Lower lobe of right lung (tissue), 2 donors: ENCODE data around the gene LY86. TPM values are rescaled to one million over a fixed set of nuclear protein-coding genes. Genes with fewer than 3 reads are reported as not detected.
A peak's percentile ranks its signal among the peaks of the same experiment; 100 is the strongest.

Source experiments
- ATAC-seq, 2 donors: fragments of 200-7000 bp; cut with Tn5 transposase; one replicate each; pipeline ENCODE4 v1.9.1; 2020 to 2022; ENCODE audit warnings: mild to moderate bottlenecking in 2 of 2, moderate library complexity in 2 of 2
- DNase-seq: peaks from one replicate; pipeline ENCODE4 v3.0.0-alpha.2; 2020
- H3K27ac ChIP-seq: fragments of 200-600 bp; one replicate; pipeline ENCODE4 v1.8.0; 2022
- H3K27me3 ChIP-seq: fragments of 200-600 bp; one replicate; pipeline ENCODE4 v1.8.0; 2022; ENCODE audit warnings: low read depth
- H3K36me3 ChIP-seq: fragments of 200-600 bp; one replicate; pipeline ENCODE4 v1.8.0; 2022; ENCODE audit warnings: mild to moderate bottlenecking
- H3K4me1 ChIP-seq: fragments of 200-600 bp; one replicate; pipeline ENCODE4 v1.8.0; 2022
- H3K4me3 ChIP-seq: fragments of 200-600 bp; one replicate; pipeline ENCODE4 v1.8.0; 2022; ENCODE audit warnings: mild to moderate bottlenecking
- H3K9me3 ChIP-seq: fragments of 200-600 bp; one replicate; pipeline ENCODE4 v1.8.0; 2022
- CTCF ChIP-seq: fragments of 200-600 bp; IDR thresholded peaks from one replicate; pipeline ENCODE4 v1.8.0; 2022; ENCODE audit warnings: antibody characterized with exemption, mild to moderate bottlenecking
- intact Hi-C: fragments of 100-400 bp; cut with DNase I; formaldehyde crosslinking; loops from one replicate; pipeline ENCODE4 v1.11.0; 2022
- total RNA-seq: library from RNA; stranded (reverse); fragmentation: NEBNext Ultra II Directional; extraction: Animal tissue kit (Norgen Biotek cat#: 25700); gene quantifications from one replicate; pipeline ENCODE4 v1.2.1, GENCODE V29; 2021
- donor health status: DM: no; HTN: yes; CAD: no; lungs with severe emphysema.

LY86 gene
- total RNA-seq, 1 donor from 2014 or later = 20.2 TPM

- intact Hi-C loops = no loop called here
- H3K4me1 ChIP-seq = peaks cover 55% of the 10 kb centered on the region
- no peak for ATAC-seq
Observed at GRCh38 chr6:6688283-6688682, 99.8 kb downstream of the LY86 start.

GRCh38 chr6:6688951-6689350 is 100.4 kb downstream of the LY86 start:
- no peaks in the 10 kb centered on the region for H3K9me3 ChIP-seq
- peak overlapping the region; percentile 79 for H3K27ac ChIP-seq
- ATAC-seq (no peak), DNase-seq (no peak)
- H3K27me3 ChIP-seq = no peaks in the 10 kb centered on the region
- no peaks in the 10 kb centered on the region for H3K36me3 ChIP-seq
- H3K4me3 ChIP-seq = no peak overlapping the region
- H3K4me1 ChIP-seq = peaks cover 52% of the 10 kb centered on the region
- intact Hi-C loops = no loop called here
- no peak for TF ChIP-seq CTCF

More at GRCh38 chr6:6688283-6688682, 99.8 kb downstream of the LY86 start:
- DNase-seq = no peak
- Histone ChIP-seq H3K36me3 (no peaks in the 10 kb centered on the region), H3K27ac (peak overlapping the region; percentile 79), H3K9me3 (no peaks in the 10 kb centered on the region), H3K4me3 (no peak overlapping the region), H3K27me3 (no peaks in the 10 kb centered on the region)
- TF ChIP-seq CTCF = no peak

- no peak overlapping the region for H3K4me3 ChIP-seq
- TF ChIP-seq CTCF = no peak
- H3K27ac ChIP-seq = peak overlapping the region; percentile 79
- H3K9me3 ChIP-seq = no peaks in the 10 kb centered on the region
- no peak for DNase-seq
- H3K27me3 ChIP-seq = no peaks in the 10 kb centered on the region
- peak in 1 of 2 donors; percentile 11 for ATAC-seq
- H3K36me3 ChIP-seq = no peaks in the 10 kb centered on the region
- peaks cover 56% of the 10 kb centered on the region for H3K4me1 ChIP-seq
- intact Hi-C loops = no loop called here
Observed at GRCh38 chr6:6689400-6690143, 101.1 kb downstream of the LY86 start.

- no peaks in the 10 kb centered on the region for H3K9me3 ChIP-seq
- no peaks in the 10 kb centered on the region for H3K36me3 ChIP-seq
- ATAC-seq (no peak), DNase-seq (no peak)
- H3K27me3 ChIP-seq = no peaks in the 10 kb centered on the region
- intact Hi-C loops = no loop called here
- peaks cover 61% of the 10 kb centered on the region for H3K4me1 ChIP-seq
- peak overlapping the region; percentile 79 for H3K27ac ChIP-seq
- no peak for TF ChIP-seq CTCF
- H3K4me3 ChIP-seq = no peak overlapping the region
Observed at GRCh38 chr6:6690144-6690483, 101.6 kb downstream of the LY86 start.

- peak; percentile 13 for TF ChIP-seq CTCF
- Histone ChIP-seq H3K4me1 (peaks cover 60% of the 10 kb centered on the region), H3K4me3 (peak overlapping the region; percentile 7), H3K27me3 (no peaks in the 10 kb centered on the region), H3K27ac (peak overlapping the region; percentile 85), H3K36me3 (no peaks in the 10 kb centered on the region), H3K9me3 (no peaks in the 10 kb centered on the region)
- peak; percentile 58 for DNase-seq
- intact Hi-C loops = no loop called here
- ATAC-seq = peak; percentile 44 to 46
Observed at GRCh38 chr6:6694368-6694780, 105.9 kb downstream of the LY86 start.
